Smooth muscle cell of the brain vasculature (primary cell): ENCODE results near the gene IFT88.
"Not testable (repeated sequence)": the region's sequence is repeated elsewhere in the genome, so short reads cannot be mapped to it uniquely, and the experiment has no call there.

ENCODE experiments used
- DNase-seq: peaks from one replicate; pipeline ENCODE4 v3.0.0-alpha.2; 2012; ENCODE audit warnings: low read depth, low spot score

Gene IFT88

DNA sequence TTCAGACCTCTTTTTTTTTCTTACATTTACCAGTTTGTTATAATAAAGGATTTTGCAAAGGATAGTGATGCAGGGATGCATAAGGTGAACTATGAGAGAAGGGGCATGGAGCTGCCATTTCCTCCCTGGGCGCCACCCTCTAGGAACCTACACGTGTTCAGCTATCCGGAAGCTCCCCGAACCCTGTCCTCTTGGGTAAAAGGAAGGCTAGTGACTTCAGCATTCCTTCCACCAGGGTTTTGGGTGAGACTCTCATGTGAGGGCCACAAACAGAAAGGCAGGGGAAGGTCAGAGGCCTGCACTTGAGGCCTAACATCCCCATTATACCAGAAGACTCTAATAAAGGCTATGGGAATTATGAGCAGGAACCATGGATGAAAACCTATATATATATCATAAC lies 57.3 kb downstream of the IFT88 start:
- no peak for DNase-seq

DNA sequence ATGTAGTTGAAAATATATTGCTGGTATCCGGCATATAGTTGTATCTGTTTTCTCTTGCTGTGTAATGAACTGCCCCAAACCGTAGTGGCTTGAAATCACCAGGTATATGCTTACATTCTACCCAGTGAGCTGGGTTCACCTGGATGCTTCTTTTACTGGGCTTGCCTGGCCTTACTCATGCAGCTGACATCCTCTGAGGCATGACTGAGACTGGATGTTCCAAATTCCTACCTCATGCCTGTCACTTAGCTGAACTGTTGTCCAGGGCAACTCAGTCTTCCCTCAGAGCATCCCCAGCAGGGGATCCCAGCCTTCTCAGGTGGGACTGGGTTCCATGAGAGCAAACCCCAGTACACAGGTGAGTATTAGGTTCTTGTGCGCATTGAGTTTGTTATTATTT lies 66.8 kb downstream of the IFT88 start:
- DNase-seq: no peak

DNA sequence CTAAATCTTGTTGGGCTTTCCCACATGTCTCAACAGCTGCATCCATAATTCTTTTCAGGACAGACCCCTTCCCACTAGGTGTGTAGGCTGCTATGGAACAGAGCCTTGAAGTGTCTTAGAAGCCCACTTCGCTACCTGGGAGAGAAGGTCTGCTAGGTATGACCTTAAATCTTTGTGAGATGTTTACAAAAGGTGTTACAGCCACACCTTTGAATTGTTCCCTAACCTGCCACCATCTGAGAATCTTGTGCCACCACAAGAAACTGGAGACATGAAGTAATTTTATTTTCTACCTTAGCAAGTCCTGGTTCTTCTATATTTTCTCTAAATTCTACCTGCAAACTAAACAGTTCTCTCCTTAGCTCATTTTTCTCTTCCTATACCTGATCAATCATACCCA lies 69.1 kb downstream of the IFT88 start:
- DNase-seq: no peak

DNA sequence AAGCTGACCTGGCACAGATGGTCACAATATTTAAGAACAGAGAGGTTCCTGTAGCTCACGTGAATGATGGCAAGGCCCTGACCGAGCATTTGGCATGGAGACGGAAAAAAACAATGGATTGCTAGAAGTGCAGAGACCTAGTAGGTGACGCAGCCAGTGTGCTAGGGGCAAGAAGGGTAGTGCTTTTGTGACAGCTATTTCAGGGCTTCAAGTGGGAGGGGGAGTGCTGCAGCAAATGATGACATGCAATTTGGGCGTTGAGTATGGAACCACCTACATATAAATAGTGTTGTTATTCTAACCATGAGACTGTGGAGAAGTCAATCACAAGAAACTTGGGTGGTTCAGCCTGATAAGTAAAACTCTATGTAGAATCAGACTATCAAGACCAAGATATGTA lies 70.9 kb downstream of the IFT88 start:
- DNase-seq: no peak

DNA sequence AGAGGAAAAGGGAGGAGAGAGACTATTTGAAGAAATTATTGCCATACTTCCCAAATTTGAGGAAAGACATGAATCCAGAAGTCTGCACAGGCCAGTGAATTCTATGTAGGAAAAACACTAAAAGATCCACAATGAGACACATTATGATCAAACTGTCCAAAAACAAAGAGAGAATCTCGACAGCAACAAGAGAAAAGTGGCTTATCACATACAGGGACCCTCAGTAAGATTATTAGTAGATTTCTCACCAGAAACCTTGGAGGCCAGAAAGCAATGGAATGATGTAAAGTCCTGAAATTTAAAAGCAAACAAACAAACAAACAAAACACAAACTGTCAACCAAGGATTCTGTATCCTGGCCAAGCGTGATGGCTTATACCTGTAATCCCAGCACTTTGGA lies 80.8 kb downstream of the IFT88 start:
- DNase-seq: no peak

DNA sequence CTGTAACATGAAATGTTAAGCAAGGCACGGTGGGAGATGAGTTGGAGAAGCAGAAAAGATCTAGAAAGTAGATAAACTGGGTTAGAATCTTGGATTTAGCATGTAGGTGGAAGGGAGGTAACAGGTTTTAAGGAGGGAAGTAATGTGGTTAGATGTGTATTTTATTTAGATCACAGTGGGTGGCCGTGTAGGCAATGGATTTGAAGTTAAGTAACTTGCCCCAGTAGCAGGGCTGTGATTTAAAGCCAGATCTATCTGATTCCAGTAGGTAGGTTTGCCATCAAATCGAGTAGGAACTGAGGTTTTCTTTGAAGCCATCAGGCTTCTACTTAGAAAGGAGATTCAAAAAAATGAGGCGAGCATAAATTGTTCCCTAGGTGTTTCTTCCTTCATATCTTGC lies 86.0 kb downstream of the IFT88 start:
- DNase-seq: peak; percentile 1

DNA sequence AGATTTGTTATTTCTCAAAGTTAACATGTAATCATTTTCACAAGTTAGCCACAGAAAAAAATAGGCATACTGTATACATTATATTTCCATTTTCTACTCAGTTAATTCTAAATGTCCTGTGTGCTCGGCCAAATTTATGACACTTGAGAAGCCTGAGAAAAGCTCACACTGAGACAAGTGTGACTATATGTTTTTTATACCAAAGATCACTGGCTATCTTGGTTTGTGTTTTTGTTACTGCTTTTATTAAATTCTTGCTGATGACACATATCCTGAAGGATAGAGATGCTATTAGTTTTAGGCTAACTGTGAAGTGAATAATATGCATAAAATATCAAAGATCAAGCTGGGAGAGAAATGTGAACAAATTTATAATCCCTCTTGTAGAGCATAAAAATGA lies 87.2 kb downstream of the IFT88 start:
- peak; percentile 24 for DNase-seq

DNA sequence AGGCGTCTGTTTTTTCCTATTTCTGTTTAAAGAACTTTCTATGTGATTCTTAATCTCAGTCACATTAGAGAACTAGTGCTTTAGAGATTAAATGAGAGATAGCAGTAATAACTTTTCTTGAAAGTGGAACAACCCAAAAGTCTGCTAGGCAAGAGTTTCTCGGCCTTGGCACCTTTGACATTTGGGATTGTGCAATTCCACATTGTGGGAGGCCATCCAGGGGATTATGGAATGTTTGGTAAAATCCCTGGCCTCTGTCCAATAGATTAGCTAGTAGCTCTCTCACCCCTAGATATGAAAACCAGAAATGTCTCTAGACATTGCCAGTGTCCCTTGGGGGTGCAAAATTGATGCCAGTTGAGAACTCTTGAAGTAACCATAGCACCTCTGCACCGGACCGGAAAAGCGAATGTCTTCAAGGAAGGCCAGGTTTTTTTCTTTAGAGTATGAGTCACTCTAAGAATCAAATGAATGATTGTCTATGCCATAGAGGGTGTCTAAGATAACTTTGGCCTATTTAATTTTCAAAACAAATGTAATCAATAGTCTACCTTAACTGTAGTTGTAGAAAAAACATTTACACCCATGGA lies 91.6 kb downstream of the IFT88 start:
- no peak for DNase-seq

DNA sequence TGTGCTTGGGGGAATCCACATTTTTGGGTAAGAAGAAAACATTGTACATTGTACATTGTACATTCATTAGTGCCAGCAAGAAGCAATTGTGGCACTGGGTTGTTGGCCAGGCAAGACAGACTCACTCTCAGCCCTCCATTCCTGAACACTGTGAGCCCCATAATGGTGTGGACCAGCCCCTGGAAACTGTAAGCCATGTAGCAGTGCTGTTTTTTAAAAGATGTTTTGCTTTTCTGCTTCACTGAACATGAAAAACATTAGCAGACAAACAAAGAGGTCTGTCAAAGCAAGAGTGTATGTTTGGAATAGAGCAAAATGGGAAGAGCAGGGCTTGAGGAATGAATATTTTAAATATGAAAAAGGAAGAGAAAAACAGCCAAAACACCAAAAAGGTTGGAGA lies 97.4 kb downstream of the IFT88 start:
- no peak for DNase-seq

DNA sequence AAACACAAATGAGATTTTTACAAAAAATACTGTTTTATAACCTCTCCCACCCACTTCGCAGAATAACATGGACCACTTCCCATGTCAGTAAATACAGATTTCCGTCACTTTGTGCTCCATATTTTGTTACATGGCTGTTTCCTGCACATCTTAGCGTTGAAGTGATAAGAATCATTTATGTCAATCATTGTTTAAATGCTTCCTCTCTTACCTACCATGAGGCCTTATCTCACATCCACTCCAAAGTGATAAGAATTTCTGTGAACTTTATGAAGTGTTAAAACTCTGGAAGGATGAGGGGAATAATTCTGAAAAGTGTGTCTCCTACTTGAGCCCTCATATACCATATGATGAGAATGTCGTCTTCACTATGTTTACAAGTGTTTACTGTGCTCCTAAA lies 100.0 kb downstream of the IFT88 start:
- DNase-seq: no peak

GRCh38 chr13:20667857-20668437 lies 101.0 kb downstream of the IFT88 start:
- DNase-seq: no peak

- no peak for DNase-seq
Observed at GRCh38 chr13:20669162-20669561, 102.2 kb downstream of the IFT88 start.

GRCh38 chr13:20671789-20672188 lies 104.8 kb downstream of the IFT88 start:
- DNase-seq: no peak

- no peak for DNase-seq
Observed at GRCh38 chr13:20672772-20673171, 105.8 kb downstream of the IFT88 start.

DNA sequence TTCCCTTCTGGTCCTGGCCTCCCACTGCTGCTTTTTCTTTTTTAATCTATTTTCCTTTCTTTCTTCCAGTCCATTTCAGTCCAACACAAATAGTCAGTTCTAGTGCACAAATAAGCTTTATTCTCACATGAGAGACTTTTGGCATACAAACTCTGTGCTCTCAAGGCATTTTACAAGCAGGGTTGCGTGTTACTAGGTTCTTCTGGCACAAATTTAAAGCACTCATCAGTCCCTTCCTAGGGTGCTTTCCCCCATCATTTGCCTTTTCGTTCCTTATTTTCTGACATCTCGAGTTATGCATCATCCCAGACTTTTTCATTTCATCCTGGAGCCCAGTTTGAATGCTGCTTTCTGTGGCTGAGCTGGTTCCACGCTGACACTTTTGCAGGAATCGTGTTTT lies 106.8 kb downstream of the IFT88 start:
- no peak for DNase-seq

DNA sequence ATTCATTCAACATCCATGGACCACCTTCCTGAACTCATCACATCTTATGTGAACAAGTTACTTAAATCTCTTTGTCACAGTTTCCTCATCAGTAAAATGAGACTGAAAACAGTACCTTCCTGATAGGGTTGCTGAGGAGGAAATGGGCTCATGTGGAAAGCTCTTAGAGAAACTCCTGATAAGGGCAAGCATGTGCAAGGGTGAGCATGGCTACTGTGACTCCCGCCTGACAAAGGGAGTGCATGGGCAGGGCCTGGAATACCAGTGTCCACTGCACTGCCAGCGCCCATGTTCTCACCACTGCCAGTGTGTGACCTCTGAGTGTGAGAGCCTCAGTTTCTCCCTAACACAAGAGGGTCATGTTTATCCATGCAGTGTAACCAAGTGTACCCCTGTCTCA lies 109.3 kb downstream of the IFT88 start:
- no peak for DNase-seq

GRCh38 chr13:20678606-20679005 lies 111.6 kb downstream of the IFT88 start:
- DNase-seq: not testable (repeated sequence)

GRCh38 chr13:20679879-20680278 lies 112.9 kb downstream of the IFT88 start:
- no peak for DNase-seq

- DNase-seq: no peak
Observed at GRCh38 chr13:20680416-20681080, 113.6 kb downstream of the IFT88 start.

DNA sequence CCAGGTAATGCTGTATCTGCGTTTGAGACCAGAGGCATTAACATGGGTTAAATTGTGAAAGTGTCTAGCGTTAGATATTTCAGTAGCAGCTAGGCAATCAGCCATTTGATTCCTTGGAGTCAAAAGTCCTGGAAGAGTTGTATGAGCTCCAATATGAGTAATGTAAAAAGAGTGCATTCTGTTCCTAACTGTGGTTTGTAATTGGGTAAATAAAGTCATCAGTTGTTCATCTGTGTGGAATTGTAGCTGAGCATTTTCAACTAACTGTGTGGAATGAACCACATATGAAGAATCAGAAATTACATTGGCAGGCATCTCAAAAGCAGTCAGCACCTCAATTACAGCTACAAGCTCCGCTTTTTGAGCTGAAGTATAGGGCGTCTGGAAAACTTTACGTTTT lies 114.5 kb downstream of the IFT88 start:
- DNase-seq: not testable (repeated sequence)

DNA sequence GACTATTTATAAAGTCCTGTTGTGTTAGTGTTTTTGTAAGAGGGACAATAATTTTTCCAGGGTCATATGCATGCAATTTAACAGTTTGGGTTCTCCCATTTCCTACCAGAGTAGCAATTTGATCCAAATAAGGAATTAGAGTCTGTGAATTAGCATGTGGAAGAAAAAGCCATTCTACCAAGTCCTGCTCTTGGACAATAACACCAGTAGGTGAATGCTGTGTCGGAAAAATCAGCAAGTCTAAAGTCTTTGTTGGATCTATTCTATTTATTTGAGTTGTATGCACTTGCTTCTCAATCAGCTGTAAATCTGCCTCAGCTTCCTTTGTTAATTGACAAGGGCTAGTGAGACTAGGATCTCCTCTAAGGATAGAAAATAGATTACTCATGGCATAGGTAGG lies 115.1 kb downstream of the IFT88 start:
- no peak for DNase-seq

DNA sequence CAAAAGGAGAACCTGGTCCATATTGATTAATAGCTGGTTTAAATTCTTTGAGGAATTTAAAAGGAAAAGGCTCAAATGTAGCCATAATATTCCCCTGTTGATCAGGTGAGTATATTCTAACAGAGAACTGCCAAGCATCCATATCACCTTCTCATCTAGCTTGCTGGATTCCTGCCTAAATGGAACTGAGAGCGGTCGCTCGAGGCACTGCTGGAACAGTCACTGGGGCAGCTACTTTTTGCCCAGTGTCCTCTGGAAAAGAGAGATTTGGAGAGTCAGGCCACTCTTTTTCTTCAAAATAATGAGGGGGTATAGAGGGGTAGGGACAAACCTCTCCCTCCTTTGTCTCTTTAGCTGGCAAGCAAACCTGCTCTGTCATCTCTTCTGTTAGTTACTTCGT lies 117.1 kb downstream of the IFT88 start:
- DNase-seq: no peak

GRCh38 chr13:20684546-20684945 lies 117.6 kb downstream of the IFT88 start:
- DNase-seq: no peak
